Measurements from ENCODE around the gene OR10A5.
"Not testable (repeated sequence)": the region's sequence is repeated elsewhere in the genome, so short reads cannot be mapped to it uniquely, and the experiment has no call there.

OR10A5 gene

DNA sequence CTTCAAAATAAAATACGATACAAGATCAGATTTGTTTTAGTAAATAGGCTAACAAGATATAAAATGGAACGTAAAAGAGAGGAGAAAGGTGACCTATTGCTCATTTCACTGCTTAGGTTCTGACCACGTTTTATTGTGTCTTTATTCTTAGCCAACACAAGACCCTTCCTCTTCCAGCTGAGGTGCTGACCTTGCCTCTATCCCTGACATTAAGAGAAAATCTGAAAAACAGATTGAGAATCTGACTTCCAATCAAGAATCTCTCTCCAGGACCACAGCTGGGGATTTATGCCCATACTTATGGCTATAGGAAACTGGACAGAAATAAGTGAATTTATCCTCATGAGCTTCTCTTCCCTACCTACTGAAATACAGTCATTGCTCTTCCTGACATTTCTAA, at the start of gene OR10A5:
Gene OR10A5, plus strand, starts transcription at position 301 of the 400 bp plus-strand sequence. Its CDS starts 0 bp downstream, at position 301.
- DNase-seq: no peak

GRCh38 chr11:6799402-6799801, 46.1 kb upstream of the OR10A5 start, which contains the start of gene OR6A2:
TSS of gene OR6A2 (minus strand) at chr11:6799689. CDS start at chr11:6795708, 3,981 bp downstream.
- DNase-seq: no peak

GRCh38 chr11:6801075-6801474, 44.4 kb upstream of the OR10A5 start:
- DNase-seq: not testable (repeated sequence)

- DNase-seq: peak; percentile 16
Measured at GRCh38 chr11:6812390-6813005, 33.0 kb upstream of the OR10A5 start.

DNA sequence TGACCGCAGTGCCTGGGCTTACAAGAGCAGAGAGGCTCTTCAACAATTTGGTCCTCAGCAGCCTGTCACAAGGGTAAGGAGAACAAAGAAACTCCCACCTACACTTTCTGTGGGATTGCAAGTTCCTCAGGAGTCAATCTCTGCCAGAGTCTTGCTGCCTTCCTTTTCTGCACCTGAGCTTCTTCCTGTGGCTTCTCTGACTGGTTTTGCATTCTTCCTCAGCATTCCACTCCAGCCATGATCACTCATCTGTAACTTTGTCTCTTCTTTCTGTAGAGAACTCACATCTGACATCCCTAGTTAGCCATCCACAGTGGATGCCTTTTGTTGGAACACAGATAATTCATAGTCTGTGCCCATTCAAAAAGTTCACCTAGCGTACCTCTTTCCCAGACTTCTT, 31.8 kb upstream of the OR10A5 start:
- DNase-seq: no peak

- DNase-seq: no peak
Measured at GRCh38 chr11:6817694-6818093, 27.8 kb upstream of the OR10A5 start.

- no peak for DNase-seq
Measured at GRCh38 chr11:6818967-6819366, 26.5 kb upstream of the OR10A5 start.

DNA sequence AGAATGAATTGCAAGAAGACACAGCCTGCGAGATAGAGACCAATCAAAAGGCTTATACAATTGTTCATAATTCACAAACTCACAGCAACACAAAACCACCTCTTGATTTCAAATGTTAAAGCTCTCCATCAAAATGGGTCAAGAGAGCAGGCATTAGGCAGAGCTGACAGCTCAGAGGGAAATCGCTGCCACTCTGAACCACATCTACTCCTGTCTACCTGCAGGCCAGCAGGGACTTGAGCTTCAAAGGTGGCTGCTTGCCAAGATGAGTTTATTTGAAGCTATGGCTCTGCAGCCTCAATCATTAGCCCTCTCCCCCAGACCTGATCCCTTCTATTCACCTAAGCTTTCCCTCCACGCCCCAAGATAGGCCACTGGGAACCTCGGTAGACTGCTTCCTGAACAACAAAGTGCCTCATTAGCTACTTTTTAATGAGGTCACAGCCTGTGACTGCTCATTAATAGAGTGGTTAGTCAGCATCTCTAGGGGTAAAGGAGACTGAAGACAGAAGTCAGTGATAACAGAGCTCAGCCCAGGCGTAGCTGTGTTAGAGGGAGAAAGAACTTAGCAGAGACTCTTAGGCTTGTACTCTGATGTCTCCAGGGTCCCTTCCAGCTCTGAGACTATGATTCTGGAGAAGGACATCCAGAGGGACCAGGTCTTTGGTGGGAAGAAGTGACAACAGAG, 21.2 kb upstream of the OR10A5 start:
- DNase-seq: no peak

DNA sequence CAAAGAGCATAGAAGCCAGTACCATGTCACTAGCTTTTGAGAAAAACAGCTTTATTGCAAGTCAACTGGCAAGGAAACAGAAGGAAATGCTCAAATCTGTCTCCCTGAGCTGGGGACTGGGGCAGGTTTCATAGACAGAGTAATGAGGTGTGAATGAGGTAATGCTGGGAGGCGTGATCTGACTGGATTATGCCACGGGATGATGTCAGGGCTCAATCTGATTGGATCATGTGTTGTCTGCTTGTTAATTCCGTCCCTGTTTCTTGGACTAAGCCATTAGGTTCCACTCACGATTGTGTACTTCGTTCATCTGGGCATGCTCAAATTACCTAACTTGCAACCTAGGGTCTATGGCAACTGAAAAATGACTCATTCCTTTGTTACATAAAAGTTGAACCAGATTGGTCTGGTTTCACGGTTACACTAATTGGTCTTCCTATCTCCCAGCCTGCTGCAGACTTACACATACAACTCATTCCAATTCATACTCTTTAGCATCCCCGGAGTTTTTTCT, 20.2 kb upstream of the OR10A5 start:
- DNase-seq: no peak

- no peak for DNase-seq
Measured at GRCh38 chr11:6828103-6828502, 17.4 kb upstream of the OR10A5 start.

GRCh38 chr11:6833356-6833755, 12.1 kb upstream of the OR10A5 start:
- DNase-seq: no peak

GRCh38 chr11:6834021-6834420, 11.5 kb upstream of the OR10A5 start:
- no peak for DNase-seq

GRCh38 chr11:6841694-6842093, 3.8 kb upstream of the OR10A5 start:
- no peak for DNase-seq

GRCh38 chr11:6843670-6844069, 1.8 kb upstream of the OR10A5 start:
- DNase-seq: no peak

DNA sequence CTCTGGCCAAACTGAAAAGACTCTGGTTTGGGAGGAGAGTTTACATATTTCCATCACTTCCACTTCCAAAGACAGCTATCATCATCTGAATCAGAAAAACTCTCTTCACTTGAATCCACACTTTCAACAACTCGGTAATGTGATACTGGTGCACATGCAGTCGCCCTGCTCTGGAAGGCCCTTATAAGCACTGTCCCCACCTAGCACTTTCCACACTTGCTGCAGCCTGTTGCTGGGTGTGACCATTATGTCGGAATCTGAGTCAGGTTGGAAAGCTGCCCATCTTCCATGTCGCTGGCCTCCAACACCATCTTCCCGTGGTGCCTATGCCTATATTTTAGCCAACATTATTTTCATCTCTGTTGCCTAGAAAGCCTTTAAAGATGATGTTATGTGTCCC, 1.1 kb upstream of the OR10A5 start:
- no peak for DNase-seq

GRCh38 chr11:6850526-6850925, 5.0 kb downstream of the OR10A5 start:
- no peak for DNase-seq

DNA sequence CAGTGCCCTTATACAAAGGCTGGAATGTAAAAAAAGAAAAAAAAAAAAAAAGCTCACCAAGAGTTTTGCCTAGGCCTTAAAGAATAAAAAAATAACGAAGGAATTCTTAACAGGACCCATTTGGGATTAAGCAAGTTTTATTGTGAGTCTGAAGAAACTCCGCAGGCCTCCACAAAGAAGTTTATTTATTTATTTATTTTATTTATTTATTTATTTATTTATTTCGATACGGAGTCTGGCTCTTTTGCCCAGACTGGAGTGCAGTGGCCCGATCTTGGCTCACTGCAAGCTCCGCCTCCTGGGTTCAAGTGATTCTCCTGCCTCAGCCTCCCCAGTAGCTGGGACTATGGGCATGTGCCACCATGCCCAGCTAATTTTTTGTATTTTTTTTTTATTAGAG, 9.3 kb downstream of the OR10A5 start:
- not testable (repeated sequence) for DNase-seq

GRCh38 chr11:6855971-6856541, 10.6 kb downstream of the OR10A5 start:
- DNase-seq: no peak

- DNase-seq: no peak
Measured at GRCh38 chr11:6856871-6857270, 11.4 kb downstream of the OR10A5 start.

GRCh38 chr11:6862961-6863360, 17.5 kb downstream of the OR10A5 start, which contains the start of gene OR10A2:
TSS of gene OR10A2 (plus strand) at chr11:6863057. CDS start at chr11:6869755, 6,698 bp downstream.
- no peak for DNase-seq

GRCh38 chr11:6864438-6864837, 19.0 kb downstream of the OR10A5 start:
- no peak for DNase-seq

GRCh38 chr11:6871278-6871677, 25.8 kb downstream of the OR10A5 start:
- DNase-seq: no peak

DNA sequence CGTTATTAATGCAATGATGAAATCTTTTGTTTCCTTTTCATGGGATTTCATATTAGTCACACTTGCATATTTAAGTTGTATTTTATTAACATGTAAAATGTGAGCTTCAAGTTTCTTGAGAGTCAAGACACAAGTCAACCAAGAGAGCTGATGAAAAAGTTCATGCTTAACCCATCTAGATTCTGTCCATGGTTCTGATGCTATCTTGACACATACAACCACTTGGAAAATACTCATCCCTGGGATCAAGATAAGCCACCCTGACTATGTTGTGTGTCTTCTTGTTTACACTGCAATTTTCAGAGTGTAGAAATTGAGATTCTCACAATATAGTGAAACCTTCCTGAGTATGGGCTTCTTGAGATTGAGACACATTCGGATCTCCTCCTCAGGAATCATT, 30.3 kb downstream of the OR10A5 start:
- DNase-seq: no peak

- no peak for DNase-seq
Measured at GRCh38 chr11:6876325-6876724, 30.8 kb downstream of the OR10A5 start, which contains the start of gene OR10A4. TSS of gene OR10A4 (plus strand) at chr11:6876625. CDS start at chr11:6876648, 23 bp downstream.
